GM19238 (cell line): ENCODE results near the gene CHTOP.
"Not testable (repeated sequence)": the region's sequence is repeated elsewhere in the genome, so short reads cannot be mapped to it uniquely, and the experiment has no call there.

ENCODE experiments used
- DNase-seq: peaks from one replicate; pipeline ENCODE4 v3.0.0; 2011; ENCODE audit warnings: low spot score; ENCODE audit not compliant: insufficient read length

Gene CHTOP

DNA sequence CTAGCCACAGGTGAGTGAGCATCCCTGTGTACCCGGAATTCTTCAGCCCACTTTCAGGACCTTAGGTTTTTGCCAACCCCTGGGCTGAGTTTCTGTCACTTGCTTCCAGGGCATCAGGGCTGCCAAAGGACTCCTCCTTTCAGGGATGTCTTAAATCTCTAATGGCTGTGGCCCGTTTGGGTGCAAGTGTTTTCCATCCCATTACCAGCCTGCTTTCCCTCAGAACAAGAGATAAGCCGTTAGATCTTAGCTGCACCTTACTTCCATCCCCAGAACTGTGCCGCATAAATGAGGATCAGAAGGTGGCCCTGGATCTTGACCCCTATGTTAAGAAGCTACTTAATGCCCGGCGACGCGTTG, 25.3 kb downstream of the CHTOP start:
- no peak for DNase-seq

DNA sequence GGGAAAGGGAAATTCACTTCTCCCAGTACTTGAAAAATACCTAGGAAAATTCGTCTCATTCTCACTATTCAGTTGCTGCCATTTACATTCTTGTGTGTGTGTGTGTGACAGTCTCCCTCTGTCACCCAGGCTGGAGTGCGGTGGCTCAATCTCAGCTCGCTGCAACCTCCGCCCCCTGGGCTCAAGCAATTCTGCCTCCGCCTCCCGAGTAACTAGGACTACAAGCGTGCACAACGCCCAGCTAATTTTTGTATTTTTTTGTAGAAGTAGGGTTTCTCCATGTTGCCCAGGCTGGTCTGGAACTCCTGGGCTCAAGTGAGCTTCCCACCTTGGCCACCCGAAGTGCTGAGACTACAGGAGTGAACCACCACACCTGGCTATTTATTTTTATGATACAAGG, 25.8 kb downstream of the CHTOP start:
- DNase-seq, result no peak

DNA sequence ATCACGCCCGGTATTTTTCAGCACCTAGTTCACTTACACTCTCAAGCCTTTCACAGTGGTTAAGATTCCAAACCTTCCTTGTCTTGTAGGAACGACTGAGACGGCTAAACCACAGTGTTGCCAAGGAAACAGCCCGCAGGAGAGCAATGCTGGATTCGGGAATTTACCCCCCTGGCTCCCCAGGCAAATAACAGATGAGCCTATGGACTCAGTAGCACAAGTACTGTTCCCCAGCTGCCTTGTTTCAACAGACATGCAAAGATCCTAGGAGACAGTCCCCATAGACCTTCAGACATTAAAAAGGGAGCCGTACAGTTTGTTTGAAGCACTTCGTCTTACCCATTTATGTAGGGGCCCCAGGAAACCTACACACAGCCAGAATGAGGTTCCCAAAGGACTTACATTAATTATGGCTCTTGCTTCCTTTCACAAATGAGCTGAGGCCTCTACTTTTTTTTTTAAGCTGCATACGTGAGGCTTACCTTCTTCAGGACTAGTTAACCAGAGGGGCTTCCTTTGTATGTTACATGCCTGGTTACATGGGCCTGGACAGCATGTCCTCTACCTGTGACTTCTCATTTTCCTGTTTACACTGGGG, 27.3 kb downstream of the CHTOP start:
- DNase-seq, result no peak

DNA sequence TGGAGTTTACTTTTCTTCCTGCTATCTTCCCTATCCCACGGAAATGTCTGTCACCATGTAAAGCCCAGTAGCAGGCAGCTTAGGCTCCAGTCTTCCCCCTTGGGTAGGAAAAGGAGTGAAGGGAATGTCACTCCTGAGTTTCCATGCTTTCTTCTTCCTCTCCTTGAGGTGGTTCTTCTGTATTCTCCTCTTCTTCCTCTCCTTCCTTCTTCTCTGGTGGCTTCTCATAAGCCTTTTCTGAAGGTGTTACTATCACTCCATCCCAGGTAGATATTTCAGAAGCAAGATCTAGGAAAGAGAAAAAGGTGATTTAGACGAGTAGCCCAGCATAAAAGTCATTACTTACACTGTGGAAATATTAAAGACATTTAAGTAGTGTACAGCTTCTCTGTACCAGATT, 28.4 kb downstream of the CHTOP start:
- no peak for DNase-seq

DNA sequence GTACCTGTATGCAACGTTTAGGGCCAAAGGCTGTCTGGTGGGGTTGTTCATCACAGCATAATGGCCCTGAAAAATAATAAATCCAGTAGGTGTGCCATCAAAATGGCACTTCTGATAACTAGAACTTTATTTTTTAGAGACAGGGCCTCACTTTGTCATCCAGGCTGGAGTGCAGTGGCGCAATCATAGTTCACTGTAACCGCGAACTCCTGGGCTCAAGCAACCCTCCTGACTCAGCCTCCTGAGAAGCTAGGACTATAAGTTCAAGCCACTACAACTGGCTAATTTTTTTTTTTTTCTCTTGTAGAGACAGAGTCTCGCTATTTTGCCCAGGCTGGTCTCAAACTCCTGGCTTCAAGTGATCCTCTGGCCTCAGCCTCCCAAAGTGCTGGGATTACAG, 29.3 kb downstream of the CHTOP start:
- no peak for DNase-seq

DNA sequence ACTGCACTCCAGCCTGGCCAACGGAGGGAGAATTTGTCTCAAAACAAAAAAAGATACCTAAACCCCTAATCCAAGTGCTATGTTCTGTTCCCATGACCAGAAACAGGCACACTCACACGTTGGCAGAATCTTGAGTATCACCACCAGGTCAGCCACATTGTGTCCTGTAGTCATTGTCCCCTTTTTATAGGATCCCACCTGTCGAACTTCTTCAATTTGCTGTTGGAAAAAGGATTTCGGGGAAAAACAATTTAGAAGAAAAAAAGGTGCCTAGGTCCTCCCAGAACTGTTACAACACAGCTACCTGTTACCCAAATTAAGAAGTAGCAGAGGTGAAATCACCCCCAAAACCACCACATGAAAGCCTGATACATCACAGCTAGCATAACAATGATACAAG, 33.6 kb downstream of the CHTOP start:
- no peak for DNase-seq

DNA sequence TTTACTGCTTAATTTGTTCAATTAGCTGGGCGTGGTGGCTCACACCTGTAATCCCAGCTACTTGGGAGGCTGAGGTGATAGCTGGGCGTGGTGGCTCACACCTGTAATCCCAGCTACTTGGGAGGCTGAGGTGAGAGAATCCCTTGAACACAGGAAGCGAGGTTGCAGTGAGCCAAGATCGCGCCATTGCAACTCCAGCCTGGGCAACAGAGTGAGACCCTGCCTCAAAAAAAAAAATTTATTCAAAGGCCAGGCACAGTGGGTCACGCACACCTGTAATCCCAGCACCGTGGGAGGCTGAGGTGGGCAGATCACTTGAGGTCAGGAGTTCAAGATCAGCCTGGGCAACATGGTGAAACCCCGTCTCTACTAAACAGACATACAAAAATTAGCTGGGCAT, 34.8 kb downstream of the CHTOP start:
- not testable (repeated sequence) for DNase-seq

DNA sequence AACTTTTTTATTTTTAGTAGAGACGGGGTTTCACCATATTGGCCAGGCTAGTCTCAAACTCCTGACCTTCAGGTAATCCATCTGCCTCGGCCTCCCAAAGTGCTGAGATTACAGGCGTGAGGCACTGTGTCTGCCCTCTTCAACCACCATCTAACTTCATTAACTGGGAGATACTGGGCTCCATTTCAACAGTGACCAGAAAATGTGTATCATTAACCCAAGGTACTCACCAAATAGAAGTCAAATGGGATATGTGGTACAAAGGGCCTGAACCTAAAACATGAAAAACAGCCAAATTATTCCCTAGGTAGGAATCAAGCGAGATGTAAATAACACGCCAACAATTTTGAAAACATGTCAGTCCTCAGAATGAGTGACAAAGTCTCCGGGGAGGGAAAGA, 35.7 kb downstream of the CHTOP start:
- no peak for DNase-seq

DNA sequence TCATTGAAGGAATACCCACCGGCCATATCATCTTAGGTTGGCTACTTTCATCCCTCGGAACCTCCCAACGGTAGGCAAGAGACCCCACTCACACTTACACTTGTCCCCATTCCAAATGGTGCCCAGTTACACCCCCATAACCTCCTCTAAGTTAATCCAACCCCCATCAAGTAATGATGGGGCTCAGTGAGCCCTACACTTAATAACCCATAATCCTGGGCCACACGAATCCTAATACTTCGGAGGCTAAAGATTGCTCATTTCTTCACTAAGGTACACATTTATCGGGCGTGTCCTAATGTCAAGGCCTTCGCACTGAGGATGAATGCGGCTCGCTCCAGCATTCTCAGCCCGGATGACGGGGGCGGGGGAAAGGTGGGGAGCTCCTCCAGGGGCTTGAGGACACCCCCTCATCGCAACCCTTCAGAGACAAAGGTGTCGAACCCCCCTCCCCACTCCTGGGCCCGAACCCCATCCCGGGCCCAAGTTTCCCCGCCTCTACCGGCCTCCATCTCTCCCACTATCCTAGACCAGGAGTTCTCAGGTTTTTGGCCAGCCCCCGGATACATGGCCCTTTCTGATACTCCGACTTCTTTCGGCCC, 36.5 kb downstream of the CHTOP start:
- DNase-seq, result no peak

DNA sequence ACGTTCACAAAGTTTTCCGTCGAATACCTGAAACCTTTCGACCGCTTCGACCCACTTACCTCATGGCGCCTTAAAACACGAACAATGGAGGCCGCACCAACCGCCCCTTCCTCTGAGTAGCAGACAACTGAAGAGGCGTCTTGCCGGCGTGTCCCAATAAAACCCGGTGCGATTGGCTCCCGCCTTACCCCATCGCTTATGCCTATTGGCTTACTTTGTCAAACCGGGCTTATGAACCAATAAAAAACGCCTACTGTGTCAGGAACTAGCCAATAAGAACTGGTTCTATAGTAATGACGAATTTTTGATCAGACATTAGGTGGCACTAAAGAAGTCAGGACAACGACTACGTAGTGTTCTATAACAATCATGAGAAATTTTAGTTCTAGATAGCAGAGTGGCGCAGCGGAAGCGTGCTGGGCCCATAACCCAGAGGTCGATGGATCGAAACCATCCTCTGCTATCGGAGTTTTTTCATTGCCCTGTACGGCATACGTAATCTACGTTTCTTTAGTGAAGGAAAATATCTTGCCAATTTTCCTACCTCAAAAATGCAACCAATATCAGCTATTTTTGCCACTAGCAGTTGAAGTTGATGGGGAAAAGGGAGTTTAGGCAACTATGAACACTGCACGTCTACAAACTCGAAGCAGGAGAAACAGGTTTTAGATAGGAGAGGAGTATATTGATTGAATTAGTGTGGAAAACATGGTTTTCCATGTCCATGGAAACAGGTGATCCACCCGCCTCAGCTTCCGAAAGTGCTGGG, 37.2 kb downstream of the CHTOP start, which contains the start of gene ILF2:
Gene ILF2, minus strand, starts transcription at position 135 of the 769 bp plus-strand sequence. Its CDS starts 71 bp downstream, at position 64.
- DNase-seq, result peak; percentile 92

DNA sequence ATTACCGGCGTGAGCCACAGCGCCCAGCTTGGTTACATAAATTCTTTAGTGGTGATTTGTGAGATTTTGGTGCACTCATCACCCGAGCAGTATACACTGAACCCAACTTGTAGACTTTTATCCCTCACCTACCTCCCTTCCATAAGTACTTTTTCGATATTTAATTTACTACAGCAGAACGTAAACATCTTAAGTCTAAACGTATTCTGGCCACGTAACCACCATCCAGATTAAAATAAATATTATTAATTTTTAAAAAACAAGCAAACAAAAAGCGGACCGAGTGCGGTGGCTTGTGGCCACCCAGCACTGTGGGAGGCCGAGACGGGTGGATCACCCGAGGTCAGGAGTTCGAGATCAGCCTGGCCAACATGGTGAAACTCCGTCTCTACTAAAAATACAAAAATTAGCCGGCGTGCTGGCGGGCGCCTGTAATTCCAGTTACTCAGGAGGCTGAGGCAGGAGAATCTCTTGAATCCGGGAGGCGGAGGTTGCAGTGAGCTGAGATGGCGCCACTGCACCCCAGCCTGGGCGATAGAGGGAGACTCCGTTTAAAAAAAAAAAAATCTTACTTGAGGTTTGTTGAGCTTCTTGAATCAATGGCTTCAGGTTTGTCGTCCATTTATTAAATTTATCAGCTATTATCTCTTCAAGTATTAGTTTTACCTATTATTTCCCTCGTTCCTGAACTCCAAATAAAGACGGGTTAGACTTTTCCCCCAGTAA, 37.9 kb downstream of the CHTOP start:
- DNase-seq, result not testable (repeated sequence)

DNA sequence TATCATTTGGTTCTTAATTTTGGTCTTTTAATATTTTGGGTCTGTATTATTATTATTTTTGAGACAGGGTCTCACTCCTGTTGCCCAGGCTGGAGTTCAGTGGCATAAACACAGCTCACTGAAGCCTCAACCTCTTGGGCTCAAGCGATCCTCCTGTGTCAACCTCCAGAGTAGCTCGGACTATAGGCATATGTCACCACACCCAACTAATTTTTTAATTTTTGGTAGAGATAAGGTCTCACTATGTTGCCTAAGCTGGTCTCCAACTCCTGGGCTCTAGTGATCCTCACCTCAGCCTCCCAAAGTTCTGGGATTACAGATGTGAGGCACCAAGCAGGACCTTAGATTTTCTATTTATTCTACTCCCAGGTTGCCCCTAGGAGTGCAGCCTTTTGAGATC, 39.6 kb downstream of the CHTOP start:
- no peak for DNase-seq

DNA sequence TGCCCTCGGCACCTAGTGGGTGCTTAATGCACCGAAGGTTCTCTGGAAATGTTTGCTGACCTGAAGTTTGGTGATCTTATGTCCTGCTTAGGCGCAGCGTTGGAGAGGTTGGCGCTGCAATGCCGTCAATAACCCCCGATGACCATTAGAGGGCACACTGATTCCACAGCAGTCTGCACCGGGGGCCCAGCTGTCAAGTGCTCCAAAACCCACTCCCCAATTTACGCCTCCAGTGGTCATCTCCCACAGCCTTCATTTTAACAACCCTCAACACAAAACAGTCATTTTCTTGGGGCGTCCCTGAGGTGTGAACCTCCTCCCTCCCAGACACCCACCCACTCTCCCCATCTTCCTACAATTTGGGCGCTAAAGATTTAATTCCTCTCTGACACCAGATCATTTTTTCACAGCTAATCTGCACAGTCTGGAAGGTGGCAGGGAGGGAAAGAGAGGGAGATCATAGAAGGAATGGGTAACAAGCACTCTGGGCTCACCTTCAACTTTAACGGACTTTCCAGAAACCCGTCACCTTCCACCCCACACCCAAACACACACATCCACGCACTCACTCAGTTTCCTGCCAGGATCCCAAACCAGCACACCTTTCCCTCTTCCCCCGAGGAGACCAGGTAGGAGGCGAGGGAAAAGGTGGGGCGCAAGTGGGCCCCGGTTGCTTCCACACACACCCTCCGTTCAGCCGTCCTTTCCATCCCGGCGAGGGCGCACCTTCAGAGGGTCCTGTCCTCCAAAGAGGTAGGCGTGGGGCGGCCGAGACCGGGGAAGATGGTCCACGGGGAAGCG, 44.1 kb downstream of the CHTOP start:
- DNase-seq, result peak; percentile 47

DNA sequence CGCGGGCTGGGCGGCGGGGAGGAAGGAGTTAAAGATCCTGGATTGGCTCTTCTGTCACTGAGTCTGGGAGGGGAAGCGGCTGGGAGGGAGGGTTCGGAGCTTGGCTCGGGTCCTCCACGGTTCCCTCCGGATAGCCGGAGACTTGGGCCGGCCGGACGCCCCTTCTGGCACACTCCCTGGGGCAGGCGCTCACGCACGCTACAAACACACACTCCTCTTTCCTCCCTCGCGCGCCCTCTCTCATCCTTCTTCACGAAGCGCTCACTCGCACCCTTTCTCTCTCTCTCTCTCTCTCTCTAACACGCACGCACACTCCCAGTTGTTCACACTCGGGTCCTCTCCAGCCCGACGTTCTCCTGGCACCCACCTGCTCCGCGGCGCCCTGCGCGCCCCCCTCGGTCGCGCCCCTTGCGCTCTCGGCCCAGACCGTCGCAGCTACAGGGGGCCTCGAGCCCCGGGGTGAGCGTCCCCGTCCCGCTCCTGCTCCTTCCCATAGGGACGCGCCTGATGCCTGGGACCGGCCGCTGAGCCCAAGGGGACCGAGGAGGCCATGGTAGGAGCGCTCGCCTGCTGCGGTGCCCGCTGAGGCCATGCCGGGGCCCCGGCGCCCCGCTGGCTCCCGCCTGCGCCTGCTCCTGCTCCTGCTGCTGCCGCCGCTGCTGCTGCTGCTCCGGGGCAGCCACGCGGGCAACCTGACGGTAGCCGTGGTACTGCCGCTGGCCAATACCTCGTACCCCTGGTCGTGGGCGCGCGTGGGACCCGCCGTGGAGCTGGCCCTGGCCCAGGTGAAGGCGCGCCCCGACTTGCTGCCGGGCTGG, 44.9 kb downstream of the CHTOP start, which contains the start of gene NPR1:
Gene NPR1, plus strand, starts transcription at position 170 of the 818 bp plus-strand sequence. Its CDS starts 421 bp downstream, at position 591.
- peak; percentile 35 for DNase-seq

DNA sequence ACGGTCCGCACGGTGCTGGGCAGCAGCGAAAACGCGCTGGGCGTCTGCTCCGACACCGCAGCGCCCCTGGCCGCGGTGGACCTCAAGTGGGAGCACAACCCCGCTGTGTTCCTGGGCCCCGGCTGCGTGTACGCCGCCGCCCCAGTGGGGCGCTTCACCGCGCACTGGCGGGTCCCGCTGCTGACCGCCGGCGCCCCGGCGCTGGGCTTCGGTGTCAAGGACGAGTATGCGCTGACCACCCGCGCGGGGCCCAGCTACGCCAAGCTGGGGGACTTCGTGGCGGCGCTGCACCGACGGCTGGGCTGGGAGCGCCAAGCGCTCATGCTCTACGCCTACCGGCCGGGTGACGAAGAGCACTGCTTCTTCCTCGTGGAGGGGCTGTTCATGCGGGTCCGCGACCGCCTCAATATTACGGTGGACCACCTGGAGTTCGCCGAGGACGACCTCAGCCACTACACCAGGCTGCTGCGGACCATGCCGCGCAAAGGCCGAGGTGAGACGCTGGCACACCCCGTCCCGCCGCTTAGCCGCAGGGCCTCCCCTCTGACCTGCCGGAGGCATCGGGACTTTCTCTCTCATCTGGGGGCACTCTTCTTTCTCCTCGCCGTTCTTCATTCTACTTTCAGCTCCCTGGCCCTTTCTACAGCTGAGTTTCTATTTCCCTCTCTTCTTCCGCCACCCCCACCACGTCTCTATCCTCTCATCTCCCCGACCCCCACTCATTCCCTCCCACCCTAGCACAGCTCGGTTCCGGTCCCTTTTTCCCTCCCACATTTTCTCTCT, 45.7 kb downstream of the CHTOP start:
- DNase-seq, result no peak

DNA sequence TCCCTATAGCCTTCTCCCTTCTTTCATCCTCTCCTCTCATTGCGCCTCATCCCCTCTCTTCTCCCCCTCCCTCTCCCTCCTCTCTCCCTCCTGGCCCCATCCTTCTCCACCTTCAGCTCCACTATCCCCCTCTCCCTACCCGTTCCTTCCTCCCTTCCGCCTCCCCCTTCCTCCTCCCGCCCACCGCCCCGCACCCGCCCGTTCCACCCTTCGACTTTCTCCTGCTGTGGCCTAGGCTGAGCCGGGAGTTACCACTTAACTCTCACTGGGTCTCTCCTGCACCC, 46.2 kb downstream of the CHTOP start:
- DNase-seq, result no peak

DNA sequence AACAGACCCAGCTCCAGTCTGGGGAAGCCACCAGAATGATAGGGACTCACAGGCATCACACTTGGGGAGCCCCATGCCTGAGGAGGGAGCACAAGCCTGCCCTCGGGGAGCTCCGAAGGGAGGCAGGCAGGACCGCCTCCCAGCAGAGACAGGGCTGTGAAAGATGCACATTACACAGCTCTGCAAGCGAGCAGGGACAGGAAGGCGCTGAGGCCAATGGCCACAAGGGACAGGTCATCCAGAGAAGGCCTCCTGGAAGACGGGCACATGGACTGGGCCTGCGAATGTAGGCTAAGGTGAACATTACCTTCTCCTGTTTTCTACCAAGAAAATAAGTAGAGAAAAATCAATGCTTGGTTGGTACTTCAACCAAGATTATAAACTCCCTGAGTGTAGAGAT, 48.9 kb downstream of the CHTOP start:
- no peak for DNase-seq

DNA sequence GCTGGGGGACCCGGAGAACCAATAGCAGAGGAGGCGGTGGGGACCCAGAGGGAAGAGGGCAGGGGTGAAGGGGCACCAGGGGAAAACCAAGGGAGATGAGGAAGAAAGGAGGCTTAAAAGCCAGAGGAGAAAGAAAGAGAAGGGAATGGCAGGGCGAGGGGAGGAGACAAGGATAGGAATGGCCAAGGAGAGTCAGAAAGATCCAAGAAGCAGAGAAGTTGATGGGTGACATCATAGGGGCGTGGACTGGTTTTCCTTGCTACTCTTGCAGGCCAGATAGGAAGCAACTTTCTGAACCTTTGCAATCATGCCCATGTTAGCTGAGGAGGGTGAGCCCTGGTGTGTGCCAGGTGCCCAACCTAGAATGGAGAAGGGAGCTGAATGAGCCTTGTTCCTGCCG, 50.0 kb downstream of the CHTOP start:
- no peak for DNase-seq

DNA sequence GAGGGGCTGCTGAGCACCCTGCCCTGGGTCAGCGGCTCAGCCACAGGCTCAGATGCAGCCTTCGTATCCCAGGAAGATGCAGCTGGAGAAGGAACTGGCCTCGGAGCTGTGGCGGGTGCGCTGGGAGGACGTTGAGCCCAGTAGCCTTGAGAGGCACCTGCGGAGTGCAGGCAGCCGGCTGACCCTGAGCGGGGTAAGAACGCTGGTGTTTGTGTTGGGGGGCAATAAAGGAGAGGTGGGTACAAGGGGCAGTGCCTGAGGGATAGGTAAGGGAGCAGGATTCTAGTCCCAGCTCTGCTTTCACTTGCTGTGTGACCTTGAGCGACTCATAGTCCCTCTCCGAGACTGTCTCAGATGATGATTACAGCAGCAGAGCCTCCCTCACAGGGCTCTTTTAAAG, 51.0 kb downstream of the CHTOP start:
- DNase-seq, result no peak
